ENCODE data around the gene CREB1. TPM values are rescaled to one million over a fixed set of nuclear protein-coding genes. Genes with fewer than 3 reads are reported as not detected.

The CREB1 gene
- total RNA-seq, 1 donor from 2014 or later: 164 TPM

DNA sequence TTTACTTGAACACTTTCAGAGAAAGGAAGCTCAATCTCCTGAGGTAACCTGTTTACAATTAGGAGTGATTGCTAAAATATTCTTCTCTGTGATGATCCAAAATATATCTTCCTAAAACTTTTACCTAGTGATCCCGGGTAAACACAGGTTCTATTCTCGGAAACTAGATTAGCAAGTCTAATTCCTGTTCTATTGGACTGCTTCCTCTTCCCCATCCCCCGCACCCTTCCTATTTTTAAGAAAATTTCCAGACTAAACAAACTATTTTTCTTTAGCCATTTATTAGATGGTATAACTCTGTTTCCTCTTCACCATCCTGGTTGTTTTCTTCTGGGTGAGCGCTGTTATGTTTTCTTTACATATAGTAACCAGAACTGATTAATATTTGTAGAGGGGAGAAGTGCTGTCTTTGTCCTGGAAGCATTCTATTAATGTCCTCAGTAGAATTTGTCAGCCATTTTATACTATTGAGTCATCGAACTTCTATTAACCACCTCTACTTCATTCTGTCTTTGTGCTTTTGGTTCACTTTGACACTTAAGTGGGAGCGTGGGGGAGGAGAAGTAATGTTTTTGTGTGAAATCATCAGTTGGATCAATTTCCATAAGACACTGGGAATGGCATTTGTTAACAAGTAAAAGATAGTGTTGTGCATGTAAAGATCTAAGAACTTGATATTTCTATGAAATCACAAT, 31.8 kb downstream of the CREB1 start:
- H4K20me1 ChIP-seq (ENCODE audit: low read depth): peaks cover 8% of the 10 kb centered on the region
- Mint-ChIP-seq H3K27me3 (ENCODE audit: insufficient read depth, low read depth) (peaks cover 2% of the 10 kb centered on the region), H3K4me1 (no peaks in the 10 kb centered on the region), H3K27ac (no peak overlapping the region), H3K36me3 (peaks cover 38% of the 10 kb centered on the region), H3K9me3 (no peaks in the 10 kb centered on the region), H3K4me3 (no peak overlapping the region)
- peaks cover 17% of the 10 kb centered on the region for H3F3A ChIP-seq (ENCODE audit: low read depth)
- no peak overlapping the region for H2AFZ ChIP-seq (replicated peaks)
- H3K9me3 ChIP-seq (ENCODE audit: low read depth): no peaks in the 10 kb centered on the region
- no peak overlapping the region for H3K27ac ChIP-seq
- no peak overlapping the region for H3K4me3 ChIP-seq
- DNase-seq (ENCODE audit: low spot score): no peak
- peaks cover 39% of the 10 kb centered on the region for H3K79me2 ChIP-seq (ENCODE audit: low read depth)
- no peak overlapping the region for H3K9ac ChIP-seq
- no peaks in the 10 kb centered on the region for H3K27me3 ChIP-seq
- no peaks in the 10 kb centered on the region for H3K4me1 ChIP-seq
- H3K36me3 ChIP-seq: peaks cover 10% of the 10 kb centered on the region
- TF ChIP-seq EZH2 (IDR thresholded peaks at IDR 0.05) (no peak), EZH2phosphoT487 (IDR thresholded peaks at IDR 0.05) (no peak)
- H3K4me2 ChIP-seq: no peak overlapping the region

DNA sequence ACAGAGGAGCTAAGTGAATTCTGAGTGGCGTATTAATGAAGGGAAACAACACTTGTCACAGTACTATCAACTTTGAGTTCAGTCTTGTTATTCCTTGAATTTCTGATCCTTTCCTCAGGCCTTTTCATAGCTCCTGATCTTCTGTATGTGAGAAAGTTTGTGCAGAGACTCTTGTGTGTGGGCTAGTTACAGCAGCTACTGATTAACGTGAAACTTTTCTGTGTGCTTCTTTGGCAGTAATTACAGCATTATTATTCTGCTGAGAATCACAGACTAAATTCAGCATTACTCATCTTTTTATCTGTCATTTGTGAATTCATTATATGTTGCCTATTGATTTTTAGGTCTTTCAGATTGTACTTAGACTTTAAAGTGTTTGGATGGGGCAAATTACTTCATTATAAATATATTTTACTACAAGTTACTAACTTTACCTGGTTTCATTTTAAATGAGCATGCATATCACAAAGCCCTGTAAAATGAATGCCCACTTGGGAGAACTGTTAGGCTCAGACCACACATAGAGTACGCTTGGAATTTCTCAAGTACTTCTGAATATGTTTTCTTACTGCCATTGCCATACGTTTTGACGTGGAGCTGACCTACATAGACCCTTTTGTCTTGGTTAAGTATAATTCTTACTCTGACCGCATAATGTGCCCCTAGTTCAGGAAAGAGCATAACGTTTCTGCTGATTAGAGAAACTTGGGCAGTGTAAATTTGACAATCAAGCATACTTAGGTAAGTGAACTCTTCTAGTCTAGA, 36.2 kb downstream of the CREB1 start:
- no peak overlapping the region for H3K4me3 ChIP-seq
- peaks cover 12% of the 10 kb centered on the region for H3F3A ChIP-seq (ENCODE audit: low read depth)
- H3K4me3 Mint-ChIP-seq: no peak overlapping the region
- H3K36me3 ChIP-seq: peaks cover 34% of the 10 kb centered on the region
- H3K79me2 ChIP-seq (ENCODE audit: low read depth): peaks cover 13% of the 10 kb centered on the region
- H3K9me3 ChIP-seq (ENCODE audit: low read depth): no peaks in the 10 kb centered on the region
- no peaks in the 10 kb centered on the region for H3K9me3 Mint-ChIP-seq
- H3K9ac ChIP-seq: no peak overlapping the region
- no peaks in the 10 kb centered on the region for H3K27me3 ChIP-seq
- no peak overlapping the region for H3K27ac Mint-ChIP-seq
- H3K36me3 Mint-ChIP-seq: peaks cover 42% of the 10 kb centered on the region
- DNase-seq (ENCODE audit: low spot score): no peak
- no peak overlapping the region for H2AFZ ChIP-seq (replicated peaks)
- H3K4me1 Mint-ChIP-seq: no peaks in the 10 kb centered on the region
- no peak for TF ChIP-seq EZH2 (IDR thresholded peaks at IDR 0.05)
- no peak for TF ChIP-seq EZH2phosphoT487 (IDR thresholded peaks at IDR 0.05)
- TF ChIP-seq, protein P1, sequence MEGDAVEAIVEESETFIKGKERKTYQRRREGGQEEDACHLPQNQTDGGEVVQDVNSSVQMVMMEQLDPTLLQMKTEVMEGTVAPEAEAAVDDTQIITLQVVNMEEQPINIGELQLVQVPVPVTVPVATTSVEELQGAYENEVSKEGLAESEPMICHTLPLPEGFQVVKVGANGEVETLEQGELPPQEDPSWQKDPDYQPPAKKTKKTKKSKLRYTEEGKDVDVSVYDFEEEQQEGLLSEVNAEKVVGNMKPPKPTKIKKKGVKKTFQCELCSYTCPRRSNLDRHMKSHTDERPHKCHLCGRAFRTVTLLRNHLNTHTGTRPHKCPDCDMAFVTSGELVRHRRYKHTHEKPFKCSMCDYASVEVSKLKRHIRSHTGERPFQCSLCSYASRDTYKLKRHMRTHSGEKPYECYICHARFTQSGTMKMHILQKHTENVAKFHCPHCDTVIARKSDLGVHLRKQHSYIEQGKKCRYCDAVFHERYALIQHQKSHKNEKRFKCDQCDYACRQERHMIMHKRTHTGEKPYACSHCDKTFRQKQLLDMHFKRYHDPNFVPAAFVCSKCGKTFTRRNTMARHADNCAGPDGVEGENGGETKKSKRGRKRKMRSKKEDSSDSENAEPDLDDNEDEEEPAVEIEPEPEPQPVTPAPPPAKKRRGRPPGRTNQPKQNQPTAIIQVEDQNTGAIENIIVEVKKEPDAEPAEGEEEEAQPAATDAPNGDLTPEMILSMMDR (IDR thresholded peaks at IDR 0.05): no peak
- no peak overlapping the region for H3K27ac ChIP-seq
- peaks cover 2% of the 10 kb centered on the region for H3K27me3 Mint-ChIP-seq (ENCODE audit: insufficient read depth, low read depth)
- no peak overlapping the region for H3K4me2 ChIP-seq
- H3K4me1 ChIP-seq: no peaks in the 10 kb centered on the region
- no peaks in the 10 kb centered on the region for H4K20me1 ChIP-seq (ENCODE audit: low read depth)

DNA sequence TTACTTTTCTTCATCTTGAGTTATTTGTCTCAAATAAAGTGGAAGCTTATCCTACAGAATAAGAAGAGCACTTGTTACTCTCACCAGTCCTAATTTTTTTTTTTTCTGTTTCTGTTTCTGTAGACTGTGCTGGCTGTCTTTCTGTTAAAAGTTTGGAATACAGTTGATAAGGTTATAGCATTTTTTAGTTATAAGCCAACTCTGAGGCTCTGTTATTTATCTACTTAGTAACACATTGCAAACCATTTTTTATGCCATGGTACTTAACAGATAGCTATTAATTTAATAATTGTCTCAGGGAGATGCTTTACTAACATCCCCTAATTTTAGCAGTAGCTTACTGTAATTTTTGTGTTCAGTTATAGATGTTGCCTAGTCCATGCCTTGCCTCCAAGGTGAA, 37.9 kb downstream of the CREB1 start:
- no peaks in the 10 kb centered on the region for H3K4me1 ChIP-seq
- peaks cover 42% of the 10 kb centered on the region for H3K36me3 Mint-ChIP-seq
- H3K27me3 ChIP-seq: no peaks in the 10 kb centered on the region
- peaks cover 2% of the 10 kb centered on the region for H3K27me3 Mint-ChIP-seq (ENCODE audit: insufficient read depth, low read depth)
- no peak overlapping the region for H3K9ac ChIP-seq
- H4K20me1 ChIP-seq (ENCODE audit: low read depth): no peaks in the 10 kb centered on the region
- no peak overlapping the region for H3K4me2 ChIP-seq
- H2AFZ ChIP-seq (replicated peaks): no peak overlapping the region
- no peaks in the 10 kb centered on the region for H3K9me3 ChIP-seq (ENCODE audit: low read depth)
- no peak for DNase-seq (ENCODE audit: low spot score)
- peaks cover 48% of the 10 kb centered on the region for H3K36me3 ChIP-seq
- H3K4me3 ChIP-seq: no peak overlapping the region
- H3K4me1 Mint-ChIP-seq: no peaks in the 10 kb centered on the region
- H3K27ac Mint-ChIP-seq: no peak overlapping the region
- TF ChIP-seq, protein P1 (IDR thresholded peaks at IDR 0.05): no peak
- TF ChIP-seq EZH2 (IDR thresholded peaks at IDR 0.05): no peak
- TF ChIP-seq EZH2phosphoT487 (IDR thresholded peaks at IDR 0.05): no peak
- no peaks in the 10 kb centered on the region for H3K9me3 Mint-ChIP-seq
- H3K27ac ChIP-seq: no peak overlapping the region
- H3F3A ChIP-seq (ENCODE audit: low read depth): peaks cover 10% of the 10 kb centered on the region
- H3K79me2 ChIP-seq (ENCODE audit: low read depth): peaks cover 19% of the 10 kb centered on the region
- H3K4me3 Mint-ChIP-seq: no peak overlapping the region

DNA sequence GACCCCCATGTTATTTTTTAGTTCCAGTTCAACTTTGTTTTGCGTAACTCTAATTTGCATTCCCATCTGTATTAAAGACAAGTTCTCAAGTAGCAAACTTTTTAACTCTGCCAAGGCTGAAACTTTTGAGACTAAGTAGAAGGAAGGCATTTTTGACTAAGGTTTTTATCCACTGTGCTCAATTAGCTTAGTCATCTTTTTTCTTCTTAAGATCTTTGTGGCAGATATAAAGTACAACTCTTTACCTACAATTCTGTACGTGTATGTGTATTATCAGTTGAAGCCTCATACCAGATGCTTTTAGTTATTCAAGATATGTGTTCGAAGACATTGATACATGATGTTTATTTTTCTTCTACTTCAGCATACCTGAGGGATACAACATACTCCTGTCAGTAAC, 41.6 kb downstream of the CREB1 start:
- H3K27me3 Mint-ChIP-seq (ENCODE audit: insufficient read depth, low read depth): no peaks in the 10 kb centered on the region
- no peak overlapping the region for H3K4me3 Mint-ChIP-seq
- Histone ChIP-seq H3F3A (ENCODE audit: low read depth) (peaks cover 20% of the 10 kb centered on the region), H3K9me3 (ENCODE audit: low read depth) (no peaks in the 10 kb centered on the region), H4K20me1 (ENCODE audit: low read depth) (no peaks in the 10 kb centered on the region), H2AFZ (replicated peaks) (no peak overlapping the region), H3K4me2 (no peak overlapping the region), H3K36me3 (peaks cover 67% of the 10 kb centered on the region), H3K9ac (no peak overlapping the region), H3K4me1 (no peaks in the 10 kb centered on the region), H3K27me3 (no peaks in the 10 kb centered on the region), H3K79me2 (ENCODE audit: low read depth) (peaks cover 15% of the 10 kb centered on the region), H3K4me3 (no peak overlapping the region), H3K27ac (no peak overlapping the region)
- TF ChIP-seq EZH2 (IDR thresholded peaks at IDR 0.05) (no peak), EZH2phosphoT487 (IDR thresholded peaks at IDR 0.05) (no peak)
- TF ChIP-seq, protein P1 (IDR thresholded peaks at IDR 0.05): no peak
- peaks cover 44% of the 10 kb centered on the region for H3K36me3 Mint-ChIP-seq
- no peak overlapping the region for H3K27ac Mint-ChIP-seq
- no peaks in the 10 kb centered on the region for H3K9me3 Mint-ChIP-seq
- no peak for DNase-seq (ENCODE audit: low spot score)
- no peaks in the 10 kb centered on the region for H3K4me1 Mint-ChIP-seq

Measured in neural progenitor cell (in vitro differentiated cells).